GM12872 (cell line): ENCODE data around the gene MSI1.

Source experiments
- CTCF ChIP-seq: IDR thresholded peaks from 3 replicates; pipeline ENCODE4 v1.5.1; 2011; ENCODE audit warnings: low read depth, mild to moderate bottlenecking, low read length, moderate library complexity; ENCODE audit not compliant: insufficient read depth

Gene MSI1

DNA sequence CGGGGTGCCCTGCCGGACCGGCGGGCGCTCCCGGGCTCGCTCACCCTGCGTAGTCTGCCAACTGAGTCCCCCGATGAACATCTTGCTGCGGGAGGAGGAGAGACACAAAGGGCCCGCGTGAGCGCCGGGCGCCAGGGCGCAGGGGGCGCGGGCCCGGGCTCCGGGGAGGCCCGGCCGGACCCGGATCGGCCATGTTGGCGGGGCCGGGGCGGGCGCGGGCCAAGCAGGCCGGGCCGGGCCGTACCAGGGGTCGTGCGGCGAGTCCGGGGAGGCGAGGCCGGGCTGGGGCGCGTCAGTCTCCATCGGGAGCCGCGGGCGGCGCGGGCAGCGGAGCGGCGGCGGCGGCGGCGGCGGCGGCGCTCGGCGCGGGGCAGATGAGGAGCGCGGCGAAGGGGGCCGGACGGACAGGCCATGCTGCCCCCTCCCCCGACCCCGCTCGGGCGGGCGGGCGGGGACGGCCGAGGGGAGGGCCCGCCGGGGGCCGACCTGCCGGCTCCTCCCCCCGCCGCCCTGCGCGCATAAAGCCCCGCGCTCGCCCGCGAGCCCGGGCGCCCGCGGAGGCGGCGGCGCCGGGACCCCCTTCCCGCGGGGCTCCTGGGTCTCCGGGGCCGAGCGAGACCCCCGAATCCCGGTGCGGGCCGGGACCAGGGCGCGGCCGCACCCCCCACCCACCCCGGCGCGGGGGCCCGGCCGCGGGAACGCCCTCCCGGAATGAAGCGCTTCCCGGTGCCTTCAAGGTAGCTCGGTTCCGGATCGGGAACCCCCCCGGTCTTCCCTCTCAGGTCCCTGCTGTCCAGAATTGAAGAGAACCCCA, at the start of gene MSI1:
MSI1 (minus strand) TSS at position 376 of the 814 bp plus-strand sequence; CDS start at position 303, 73 bp downstream.
- TF ChIP-seq CTCF = no peak

DNA sequence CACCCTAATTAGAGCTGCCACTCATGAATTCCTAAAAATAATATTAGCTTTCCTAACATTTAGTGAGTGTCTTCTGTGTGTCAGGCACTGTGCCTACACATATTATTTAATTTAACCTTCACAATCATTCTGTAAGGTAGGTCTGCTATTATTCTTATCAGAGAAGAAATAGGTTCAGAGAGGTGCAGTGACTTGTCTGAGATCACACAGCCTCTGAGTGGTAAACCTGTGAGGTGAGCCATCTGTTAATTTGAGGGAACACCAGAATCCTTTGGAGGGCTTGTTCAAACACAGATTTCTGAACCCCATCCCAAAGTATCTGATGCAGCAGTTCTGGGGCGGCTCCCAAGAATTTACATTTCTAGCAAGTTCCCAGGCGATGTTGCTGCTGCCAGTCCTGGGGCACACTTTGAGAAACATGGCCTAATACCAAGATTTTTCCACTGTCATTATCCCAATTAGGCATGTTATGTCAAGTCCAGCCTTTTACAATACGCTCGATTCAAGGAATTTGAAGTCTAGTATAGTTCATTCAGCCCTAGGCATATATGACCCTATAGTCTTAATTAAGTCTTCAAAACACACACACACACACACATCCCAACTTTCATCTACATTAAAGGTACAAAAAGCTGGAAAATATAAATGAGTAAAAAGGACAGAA, 49.1 kb upstream of the MSI1 start:
- no peak for TF ChIP-seq CTCF

DNA sequence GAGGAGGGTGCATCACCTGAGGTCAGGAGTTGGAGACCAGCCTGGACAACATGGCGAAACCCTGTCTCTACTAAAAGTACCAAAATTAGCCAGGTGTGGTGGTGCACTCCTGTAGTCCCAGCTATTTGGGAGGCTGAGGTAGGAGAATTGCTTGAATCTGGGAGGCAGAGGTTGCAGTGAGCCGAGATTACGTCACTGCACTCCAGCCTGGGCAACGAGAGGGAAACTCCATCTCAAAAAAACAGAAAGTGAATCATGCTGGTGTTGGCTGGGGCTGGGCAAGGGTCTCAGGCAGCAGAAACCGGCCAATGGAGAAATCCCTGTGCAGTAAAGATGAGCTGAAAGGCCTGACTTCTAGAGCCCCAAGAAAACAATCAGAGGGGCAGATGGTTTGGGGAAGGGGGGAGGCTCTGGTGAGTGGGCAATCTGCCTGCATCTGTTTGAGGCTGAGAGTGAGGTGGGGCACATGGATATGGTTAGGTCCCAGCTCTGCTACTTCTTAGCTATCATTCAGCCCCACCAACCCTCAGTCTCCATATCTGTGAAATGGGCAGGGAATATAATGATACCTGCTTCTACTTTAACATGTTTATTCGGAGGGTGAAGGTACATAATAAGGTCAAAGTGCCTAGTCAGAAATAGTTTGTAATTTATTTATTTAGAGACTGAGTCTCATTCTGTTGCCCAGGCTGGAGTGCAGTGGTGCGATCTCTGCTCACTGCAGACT, 47.7 kb upstream of the MSI1 start:
- TF ChIP-seq CTCF = no peak

- no peak for TF ChIP-seq CTCF
These were observed 45.1 kb upstream of the MSI1 start for GRCh38 chr12:120413901-120414695.

GRCh38 chr12:120412421-120412820, 43.5 kb upstream of the MSI1 start:
- TF ChIP-seq CTCF = no peak

DNA sequence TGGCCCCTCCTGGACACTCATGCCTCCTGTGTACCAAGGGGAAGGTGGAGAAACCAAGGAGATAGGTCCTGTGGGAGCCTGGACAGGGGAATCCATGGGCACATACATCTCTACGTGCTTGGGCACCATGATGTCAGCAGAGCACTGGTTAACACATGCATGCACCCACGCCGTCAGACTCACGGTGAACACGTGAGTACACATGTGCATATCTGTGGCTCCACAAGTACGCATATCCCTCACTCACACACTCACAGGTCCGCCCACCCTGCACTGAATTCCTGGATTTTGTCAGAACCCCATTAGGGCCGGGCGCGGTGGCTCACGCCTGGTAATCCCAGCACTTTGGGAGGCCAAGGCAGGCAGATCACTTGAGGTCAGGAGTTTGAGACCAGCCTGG, 39.8 kb upstream of the MSI1 start:
- no peak for TF ChIP-seq CTCF
